GM23248 (cell line): ENCODE results near the gene FARP1.

Experiments used
- EZH2 ChIP-seq: fragments of 200-600 bp; sonication (generic); IDR thresholded peaks from 2 replicates; pipeline ENCODE4 v1.6.1; 2018; ENCODE audit warnings: antibody characterized with exemption, mild to moderate bottlenecking; ENCODE audit not compliant: insufficient read depth, poor library complexity, severe bottlenecking
- EZH2phosphoT487 ChIP-seq: fragments of 200-600 bp; sonication (generic); IDR thresholded peaks from 2 replicates; pipeline ENCODE4 v1.6.1; 2018; ENCODE audit warnings: antibody characterized with exemption, moderate library complexity, mild to moderate bottlenecking, low read depth; ENCODE audit not compliant: insufficient read depth

- TF ChIP-seq EZH2 (no peak), EZH2phosphoT487 (no peak)
These were observed 330.9 kb downstream of the FARP1 start for GRCh38 chr13:98473788-98474144.
